Suppressor macrophage (primary cell): ENCODE measurements around the gene CLDND1.
A peak's percentile ranks its signal among the peaks of the same experiment; 100 is the strongest.

Experiments used
- DNase-seq, 4 experiments: peaks; one replicate each; pipeline ENCODE4 v3.0.0-alpha.2; 2020 to 2022

Gene CLDND1

GRCh38 chr3:98551236-98551635 is 28.5 kb upstream of the CLDND1 start:
- DNase-seq, result no peak

GRCh38 chr3:98550833-98551232 is 28.1 kb upstream of the CLDND1 start:
- DNase-seq, result no peak

DNA sequence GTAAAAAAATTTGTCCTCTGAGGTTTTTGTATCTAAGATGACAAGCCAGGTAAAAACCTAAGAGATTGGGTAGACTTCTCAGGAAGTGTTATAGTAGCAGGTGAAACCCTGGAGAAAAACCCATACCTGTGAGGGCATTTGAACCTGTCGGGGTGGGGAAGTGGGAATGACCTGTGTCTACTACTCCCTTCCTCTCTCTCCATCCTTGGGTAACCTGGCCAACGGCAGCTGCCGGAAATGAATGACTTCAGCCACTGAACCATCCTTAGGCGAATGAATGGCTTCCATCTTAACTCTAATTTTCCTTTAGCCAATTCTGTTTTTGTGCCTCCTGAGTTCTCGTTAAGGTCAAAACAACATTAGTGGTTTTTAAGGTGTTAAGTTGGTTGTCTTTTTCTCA is 25.8 kb upstream of the CLDND1 start:
- DNase-seq, result no peak

DNA sequence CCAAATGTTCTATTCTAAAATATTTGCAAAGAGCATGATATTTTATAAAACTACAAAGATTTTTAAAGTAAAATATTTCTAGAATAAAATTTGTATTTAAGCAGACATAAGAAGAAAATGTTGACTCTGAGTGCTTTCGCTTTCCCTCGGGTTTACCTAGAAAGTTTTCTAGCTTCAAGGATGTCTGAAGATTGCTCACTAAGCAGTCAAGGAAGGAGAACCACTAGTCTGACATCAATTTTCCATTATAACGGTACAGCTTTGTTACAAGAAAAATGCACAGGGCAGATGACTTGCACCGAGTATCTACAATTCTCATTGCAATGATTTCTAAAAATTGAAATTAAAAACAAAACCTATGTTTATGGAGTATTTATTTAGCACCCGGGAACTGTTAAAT is 23.2 kb upstream of the CLDND1 start:
- DNase-seq, result no peak

GRCh38 chr3:98542623-98543022 is 19.9 kb upstream of the CLDND1 start:
- no peak for DNase-seq

DNA sequence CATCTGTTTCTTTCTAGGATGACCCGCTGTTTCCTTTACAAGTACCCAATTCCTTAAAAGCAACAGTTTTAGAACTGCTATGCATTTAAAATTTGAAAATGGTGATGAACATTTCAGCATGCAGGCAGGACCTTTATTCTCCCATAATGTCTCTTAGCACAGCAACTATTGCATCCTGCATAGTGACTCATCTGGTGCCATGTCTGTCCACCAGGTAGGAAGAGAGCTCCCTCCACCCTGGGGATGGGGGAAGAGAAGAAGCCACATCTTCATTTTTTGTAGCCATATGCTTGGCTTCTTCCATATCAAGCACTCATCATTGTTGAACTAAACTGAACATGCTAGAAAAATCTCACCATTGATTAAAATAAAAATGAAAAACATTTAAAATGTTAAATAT is 19.0 kb upstream of the CLDND1 start:
- DNase-seq, result no peak

GRCh38 chr3:98540346-98540745 is 17.6 kb upstream of the CLDND1 start:
- DNase-seq, result peak in 1 of 4 experiments; percentile 25

DNA sequence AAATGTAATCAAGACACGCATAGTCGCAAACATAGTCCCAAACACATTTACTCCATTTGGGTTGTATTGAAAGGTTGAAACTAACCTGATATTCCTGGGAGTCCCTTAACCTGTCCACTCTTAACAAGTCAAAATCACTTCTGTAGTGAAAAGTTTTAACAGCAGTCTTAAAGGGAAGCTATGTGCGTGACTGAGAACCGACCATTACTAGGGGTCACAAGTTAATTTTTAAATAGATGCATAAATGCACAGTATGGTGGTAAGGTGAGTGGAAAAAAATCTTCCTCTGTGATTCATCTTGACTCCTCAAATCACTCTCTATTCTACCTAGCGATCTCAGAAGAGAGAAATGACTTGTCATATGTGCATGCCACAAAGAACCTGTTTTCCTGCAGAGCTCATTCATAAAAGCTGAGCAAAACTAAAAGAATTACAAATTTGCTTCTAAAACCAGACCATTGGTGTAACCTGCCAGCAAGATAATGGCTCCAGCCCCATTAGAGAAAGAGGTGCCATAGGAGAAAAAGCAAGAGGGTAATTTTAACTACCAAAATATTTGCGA is 13.8 kb upstream of the CLDND1 start:
- no peak for DNase-seq

GRCh38 chr3:98534734-98535133 is 12.0 kb upstream of the CLDND1 start:
- DNase-seq, result no peak

- DNase-seq, result no peak
These were observed 11.5 kb upstream of the CLDND1 start for GRCh38 chr3:98534168-98534567.

DNA sequence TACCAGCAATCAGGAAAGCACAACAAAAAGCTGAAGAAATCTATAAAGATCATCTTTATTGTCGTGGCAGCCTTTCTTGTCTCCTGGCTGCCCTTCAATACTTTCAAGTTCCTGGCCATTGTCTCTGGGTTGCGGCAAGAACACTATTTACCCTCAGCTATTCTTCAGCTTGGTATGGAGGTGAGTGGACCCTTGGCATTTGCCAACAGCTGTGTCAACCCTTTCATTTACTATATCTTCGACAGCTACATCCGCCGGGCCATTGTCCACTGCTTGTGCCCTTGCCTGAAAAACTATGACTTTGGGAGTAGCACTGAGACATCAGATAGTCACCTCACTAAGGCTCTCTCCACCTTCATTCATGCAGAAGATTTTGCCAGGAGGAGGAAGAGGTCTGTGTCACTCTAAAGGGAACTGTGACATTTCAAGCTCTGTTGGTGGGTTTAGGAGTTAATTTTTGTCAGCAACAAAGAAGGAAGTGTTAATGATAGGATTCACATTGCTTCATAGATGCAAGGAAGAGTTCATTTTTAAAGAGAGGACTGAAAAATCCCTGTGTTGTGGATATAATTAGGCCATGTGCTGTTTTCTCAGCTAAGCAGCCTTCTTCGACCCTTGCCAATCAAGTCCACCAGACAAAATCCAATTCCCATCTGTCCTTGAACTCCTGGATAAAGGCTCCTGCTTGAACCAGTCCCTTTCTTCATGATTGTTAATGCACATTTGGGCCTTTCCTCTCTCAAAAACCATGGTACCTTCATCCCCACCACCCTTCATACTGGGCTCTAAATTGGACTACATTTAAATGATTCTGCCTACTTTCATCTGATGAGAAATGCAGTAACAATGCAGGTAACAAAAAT is 10.2 kb upstream of the CLDND1 start:
- peak in 1 of 4 experiments; percentile 3 for DNase-seq

GRCh38 chr3:98532275-98532637 is 9.6 kb upstream of the CLDND1 start:
- DNase-seq, result no peak

- no peak for DNase-seq
These were observed 9.0 kb upstream of the CLDND1 start, which contains the start of gene GPR15 for GRCh38 chr3:98531622-98532274. Gene GPR15, plus strand, starts transcription at chr3:98531978. Its CDS starts 56 bp downstream, at chr3:98532034.

DNA sequence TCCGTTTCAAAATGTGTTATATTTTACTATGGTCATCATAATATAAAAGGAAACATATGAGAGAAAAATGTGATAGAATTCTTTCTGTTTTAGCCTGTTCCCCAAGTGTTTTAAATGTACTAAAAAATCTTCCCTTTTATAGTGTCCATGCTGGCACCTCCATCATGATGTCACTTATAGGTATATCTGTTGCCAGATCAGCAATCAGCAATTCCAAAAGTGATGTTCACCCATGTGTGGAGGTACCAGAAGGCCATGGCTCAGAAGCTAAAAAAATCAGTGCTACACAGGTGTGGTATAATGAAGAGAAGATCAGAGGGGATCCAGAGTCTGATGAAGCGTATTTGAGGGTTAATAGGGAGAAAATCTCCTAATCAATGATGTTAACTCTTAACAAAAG is 8.0 kb upstream of the CLDND1 start:
- DNase-seq, result no peak

- DNase-seq, result peak in 3 of 4 experiments; percentile 16 to 31 (median 20)
These were observed 7.3 kb upstream of the CLDND1 start for GRCh38 chr3:98529856-98530459.

- no peak for DNase-seq
These were observed 6.0 kb upstream of the CLDND1 start for GRCh38 chr3:98528474-98529346.

GRCh38 chr3:98525494-98525893 is 2.8 kb upstream of the CLDND1 start:
- DNase-seq, result no peak

- DNase-seq, result peak; percentile 31 to 59 (median 52)
These were observed 682 bp downstream of the CLDND1 start for GRCh38 chr3:98521897-98522543.

DNA sequence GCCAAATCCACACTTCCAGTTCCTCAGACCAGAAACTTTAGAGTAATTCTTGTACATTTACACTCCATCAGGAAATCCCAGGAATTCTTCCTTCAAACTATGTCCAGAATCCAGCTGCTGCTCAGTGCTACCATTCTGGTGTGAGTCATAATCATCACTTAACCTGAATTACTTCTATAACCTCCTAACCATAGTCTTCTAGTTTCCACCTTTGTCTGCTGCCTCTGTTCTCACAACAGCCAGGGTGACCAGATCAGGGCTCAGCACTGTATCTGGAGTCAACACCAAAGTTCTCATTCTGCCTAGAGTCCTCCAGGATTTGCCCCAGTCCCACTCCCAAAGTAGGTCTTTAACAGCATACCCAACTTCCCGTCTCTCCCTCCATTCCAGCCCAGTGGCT is 3.4 kb downstream of the CLDND1 start:
- no peak for DNase-seq

DNA sequence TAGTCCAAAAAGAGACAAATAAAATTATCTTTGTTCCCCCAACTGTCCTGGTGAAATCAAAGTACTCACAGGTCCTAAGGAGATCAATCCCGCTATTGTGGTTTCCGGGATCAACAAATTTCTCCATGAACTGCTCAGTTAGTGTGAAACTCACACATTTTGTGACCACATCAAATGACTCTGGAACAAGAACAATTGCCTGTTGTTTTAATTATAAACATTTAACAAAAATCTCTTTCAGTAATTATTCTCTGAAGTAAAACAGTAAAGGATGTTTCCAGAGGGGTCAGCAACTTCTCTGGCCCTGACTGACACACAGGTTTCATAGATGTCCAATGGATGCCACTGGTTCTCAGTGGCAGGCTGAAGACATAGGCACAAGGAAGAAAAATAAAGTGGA is 3.9 kb downstream of the CLDND1 start:
- DNase-seq, result no peak

GRCh38 chr3:98514948-98515347 is 7.8 kb downstream of the CLDND1 start:
- DNase-seq, result no peak

- DNase-seq, result no peak
These were observed 9.0 kb downstream of the CLDND1 start for GRCh38 chr3:98513736-98514135.
